HCT116 (cell line): ENCODE data around the gene SENP1. TPM values are rescaled to one million over a fixed set of nuclear protein-coding genes. Genes with fewer than 3 reads are reported as not detected.

Source experiments
- ATAC-seq: fragments of 200-7000 bp; cut with Tn5 transposase; 2 replicates; pipeline ENCODE4 v1.9.1; 2020; ENCODE audit warnings: mild to moderate bottlenecking, moderate library complexity
- BruUV-seq: library from RNA; stranded (reverse); fragments of 400-500 nt; replicated peaks from 2 replicates; lab custom pipeline; 2021; lab: Mats Ljungman, UMichigan
- CTCF ChIA-PET: fragments of 300-600 bp; sonication (Branson Sonifier 250); formaldehyde crosslinking; loops from one replicate; lab custom pipeline; 2021; ENCODE audit warnings: antibody characterized with exemption; lab: Charles Lee
- POLR2A ChIA-PET: fragments of 300-600, 350-600 bp; sonication (Branson Sonifier 250); formaldehyde crosslinking; loops from one replicate; lab custom pipeline; 2021; ENCODE audit warnings: antibody characterized with exemption; lab: Charles Lee
- RAD21 ChIA-PET, 2 experiments: fragments of 300-600 bp; sonication (Branson Sonifier 250); formaldehyde crosslinking; loops; one replicate each; lab custom pipeline; 2023; ENCODE audit warnings: low total read pairs in 2 of 2; ENCODE audit not compliant: uncharacterized antibody in 2 of 2, unreplicated experiment in 2 of 2, low non-redundant PET in 1 of 2; lab: Charles Lee
- DNase-seq: peaks from one replicate; pipeline ENCODE4 v3.0.0-alpha.2; 2010; ENCODE audit warnings: low read depth, low spot score
- H2AFZ ChIP-seq: fragments of 200-600 bp; shearing (Covaris generic), sonication (generic); 2 replicates; pipeline ENCODE4 v1.6.1; 2017; ENCODE audit warnings: low read depth, mixed run types, mixed read lengths, antibody characterized with exemption, low read length; ENCODE audit not compliant: poor library complexity, severe bottlenecking
- H3K27ac ChIP-seq: 2 replicates; pipeline ENCODE4 v1.5.1; 2012; ENCODE audit warnings: low read depth, low read length
- H3K27me3 ChIP-seq: fragments of 200-600 bp; sonication (generic); 2 replicates; pipeline ENCODE4 v1.6.1; 2016; ENCODE audit warnings: mixed run types, low read length, mixed read lengths; ENCODE audit not compliant: insufficient read depth
- H3K36me3 ChIP-seq, 2 experiments: fragments of 200-500 bp in 1 of 2; fragments of 200-600 bp in 1 of 2; sonication (Bioruptor generic) in 1 of 2; sonication (generic) in 1 of 2; 2 replicates each; pipeline versions ENCODE4 v1.5.1 to v1.6.1; 2014 to 2016; ENCODE audit warnings: low read length in 2 of 2, inconsistent platforms in 1 of 2, mixed read lengths in 1 of 2, mixed run types in 1 of 2; ENCODE audit not compliant: insufficient read depth in 2 of 2, control insufficient read depth in 1 of 2
- H3K4me1 ChIP-seq, 2 experiments: fragments of 200-600 bp in 1 of 2; sonication (generic) in 1 of 2; 2 replicates each; pipeline versions ENCODE4 v1.5.1 to v1.6.1; 2012 to 2017; ENCODE audit warnings: low read length in 2 of 2, inconsistent platforms in 1 of 2, mild to moderate bottlenecking in 1 of 2, mixed read lengths in 1 of 2, mixed run types in 1 of 2, moderate library complexity in 1 of 2; ENCODE audit not compliant: insufficient read depth in 2 of 2, control insufficient read depth in 1 of 2
- H3K4me2 ChIP-seq: fragments of 200-600 bp; sonication (generic); 2 replicates; pipeline ENCODE4 v1.6.1; 2017; ENCODE audit warnings: mixed run types, low read length, mixed read lengths
- H3K4me3 ChIP-seq, 2 experiments: fragments of 200-600 bp in 1 of 2; sonication (generic) in 1 of 2; replicated peaks in 1 of 2; 2 replicates each; pipeline ENCODE4 v1.5.1; 2011 to 2016; ENCODE audit warnings: low read length in 2 of 2, control low read depth in 1 of 2, low read depth in 1 of 2, mild to moderate bottlenecking in 1 of 2, mixed read lengths in 1 of 2, mixed run types in 1 of 2
- H3K79me2 ChIP-seq: fragments of 200-600 bp; sonication (generic); 2 replicates; pipeline ENCODE4 v1.6.1; 2017; ENCODE audit warnings: mild to moderate bottlenecking, mixed run types, low read length, moderate library complexity, mixed read lengths; ENCODE audit not compliant: insufficient read depth
- H3K9ac ChIP-seq: fragments of 200-600 bp; sonication (generic); 2 replicates; pipeline ENCODE4 v1.6.1; 2016; ENCODE audit warnings: low read length, mixed read lengths
- H3K9me2 ChIP-seq: fragments of 200-600 bp; sonication (generic), shearing (Covaris generic); 2 replicates; pipeline ENCODE4 v1.6.1; 2017; ENCODE audit warnings: mixed run types, mild to moderate bottlenecking, moderate library complexity; ENCODE audit not compliant: insufficient read depth
- H3K9me3 ChIP-seq, 2 experiments: fragments of 200-500 bp in 1 of 2; fragments of 200-600 bp in 1 of 2; sonication (Bioruptor generic) in 1 of 2; sonication (generic) in 1 of 2; 2 replicates each; pipeline ENCODE4 v1.6.1; 2014 to 2017; ENCODE audit warnings: low read length in 2 of 2, mixed read lengths in 2 of 2, inconsistent platforms in 1 of 2, low read depth in 1 of 2, mild to moderate bottlenecking in 1 of 2, mixed run types in 1 of 2, moderate library complexity in 1 of 2; ENCODE audit not compliant: control insufficient read depth in 1 of 2, insufficient read depth in 1 of 2
- H4K20me1 ChIP-seq: fragments of 200-600 bp; sonication (generic), shearing (Covaris generic); 2 replicates; pipeline ENCODE4 v1.6.1; 2017; ENCODE audit warnings: mixed run types, mild to moderate bottlenecking, moderate library complexity; ENCODE audit not compliant: insufficient read depth
- ATF3 ChIP-seq: IDR thresholded peaks from 2 replicates; pipeline ENCODE4 v1.6.1; 2012
- CBX3 ChIP-seq: IDR thresholded peaks from 2 replicates; pipeline ENCODE4 v1.6.1; 2012; ENCODE audit warnings: low read depth
- CEBPB ChIP-seq: IDR thresholded peaks from 2 replicates; pipeline ENCODE4 v1.6.1; 2012; ENCODE audit warnings: low read depth
- EGR1 ChIP-seq: IDR thresholded peaks from 2 replicates; pipeline ENCODE4 v1.6.1; 2012; ENCODE audit warnings: low read depth
- JUND ChIP-seq: IDR thresholded peaks from 2 replicates; pipeline ENCODE4 v1.6.1; 2012
- RAD21 ChIP-seq: IDR thresholded peaks from 2 replicates; pipeline ENCODE4 v1.6.1; 2012; ENCODE audit warnings: low read depth, mild to moderate bottlenecking
- REST ChIP-seq: IDR thresholded peaks from 2 replicates; pipeline ENCODE4 v1.6.1; 2012; ENCODE audit warnings: low read depth
- SRF ChIP-seq: IDR thresholded peaks from 2 replicates; pipeline ENCODE4 v1.6.1; 2012; ENCODE audit warnings: low read depth
- intact Hi-C: fragments of 100-400 bp; cut with micrococcal nuclease; formaldehyde crosslinking; loops from 2 replicates; pipeline ENCODE4 v1.10.0; 2022
- total RNA-seq: library from RNA; stranded (reverse); gene quantifications from one replicate; pipeline ENCODE4 v1.2.1, GENCODE V29; 2021; ENCODE audit not compliant: unreplicated experiment

SENP1 gene
- total RNA-seq, 1 experiment from 2014 or later = 17.7 TPM

- ChIA-PET POLR2A (no interaction called here), RAD21 (no interaction called here), CTCF (no interaction called here)
- H3K4me2 ChIP-seq = no peak overlapping the region
- no peaks in the 10 kb centered on the region for H3K79me2 ChIP-seq
- no peaks in the 10 kb centered on the region for H3K4me1 ChIP-seq
- no peaks in the 10 kb centered on the region for H3K27me3 ChIP-seq
- ATAC-seq = no peak
- no TSS peak for BruUV-seq
- H3K9me3 ChIP-seq = no peaks in the 10 kb centered on the region
- no peak overlapping the region for H2AFZ ChIP-seq
- no peaks in the 10 kb centered on the region for H4K20me1 ChIP-seq
- no peaks in the 10 kb centered on the region for H3K9me2 ChIP-seq
- no peak for TF ChIP-seq ATF3
- TF ChIP-seq CBX3 = no peak
- TF ChIP-seq EGR1 = no peak
- no peak for TF ChIP-seq REST
- TF ChIP-seq RAD21 = no peak
- TF ChIP-seq JUND = no peak
- TF ChIP-seq SRF = no peak
- TF ChIP-seq CEBPB = no peak
- intact Hi-C loops = no loop called here
- H3K27ac ChIP-seq = no peak overlapping the region
- peaks cover 21 to 22% of the 10 kb centered on the region in 2 experiments for H3K36me3 ChIP-seq
- H3K4me3 ChIP-seq = no peak overlapping the region
- H3K9ac ChIP-seq = no peak overlapping the region
- no peak for DNase-seq
Observed at GRCh38 chr12:48043771-48044170, 62.1 kb downstream of the SENP1 start.
